ENCODE results near the gene TMEM42. TPM values are rescaled to one million over a fixed set of nuclear protein-coding genes. Genes with fewer than 3 reads are reported as not detected.

Gene TMEM42
- polyA plus RNA-seq, 4 donors, result 6.2 to 19.4 (median 14.3) TPM

DNA sequence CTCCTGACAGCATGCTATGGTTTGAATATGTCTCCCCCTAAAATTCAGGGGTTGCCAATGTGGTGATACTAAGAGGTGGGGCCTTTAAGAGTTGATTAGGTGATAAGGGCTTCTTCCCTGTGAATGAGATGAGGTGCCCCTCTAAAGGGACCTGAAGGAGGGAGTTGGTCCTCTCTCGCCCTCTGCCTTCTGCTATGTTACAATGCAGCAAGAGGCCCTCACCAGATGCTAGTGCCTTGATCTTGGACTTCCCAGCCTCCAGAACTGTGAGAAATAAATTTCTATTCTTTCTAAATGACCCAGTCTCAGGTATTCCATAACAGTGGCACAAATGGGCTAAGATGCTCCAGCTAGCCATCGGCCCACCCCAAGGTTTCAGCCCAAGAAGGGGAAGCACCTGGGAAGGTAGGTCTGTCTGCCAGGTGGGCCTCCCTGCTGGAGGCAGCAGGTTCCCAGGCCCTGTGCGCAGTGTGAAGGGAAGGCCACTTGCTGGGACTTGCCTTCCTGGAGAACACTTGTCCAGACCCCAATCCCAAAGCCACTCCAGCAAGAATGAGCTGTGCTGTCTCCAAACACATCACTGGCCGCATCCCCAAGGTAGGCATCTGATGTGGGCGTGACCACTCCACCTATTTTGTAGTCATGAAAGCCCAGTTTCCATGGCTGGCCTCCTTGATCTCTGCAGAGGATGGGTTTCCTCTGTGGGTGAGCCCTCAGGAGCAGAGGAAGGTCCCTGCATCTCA lies 21.7 kb downstream of the TMEM42 start:
- no peak for DNase-seq
- H3K4me3 ChIP-seq (ENCODE audit: low read depth in 1 of 3, low read length in 3 of 3), result no peak overlapping the region
- H3K4me1 ChIP-seq (ENCODE audit: control insufficient read depth in 3 of 3, insufficient read depth in 2 of 3, low read depth in 1 of 3, low read length in 2 of 3), result no peaks in the 10 kb centered on the region
- H3K9me3 ChIP-seq (ENCODE audit: control insufficient read depth in 2 of 2, insufficient read depth in 1 of 2, low read depth in 1 of 2, low read length in 1 of 2), result peaks cover 0 to 5% of the 10 kb centered on the region in 2 donors
- peaks cover 0 to 6% (median 0%) of the 10 kb centered on the region in 3 donors for H3K27me3 ChIP-seq (ENCODE audit: control insufficient read depth in 3 of 3, insufficient read depth in 3 of 3, low read length in 3 of 3)
- no peak overlapping the region for H3K27ac ChIP-seq (ENCODE audit: low read depth in 1 of 3, low read length in 2 of 3)
- no peak for FAIRE-seq
- WGBS, 3 donors, result 91 to 93% (median 92%) methylated on average over 5 of the region's 5 CpGs
- no peaks in the 10 kb centered on the region for H3K36me3 ChIP-seq (ENCODE audit: control insufficient read depth in 3 of 3, insufficient read depth in 2 of 3, low read depth in 1 of 3, low read length in 3 of 3)

DNA sequence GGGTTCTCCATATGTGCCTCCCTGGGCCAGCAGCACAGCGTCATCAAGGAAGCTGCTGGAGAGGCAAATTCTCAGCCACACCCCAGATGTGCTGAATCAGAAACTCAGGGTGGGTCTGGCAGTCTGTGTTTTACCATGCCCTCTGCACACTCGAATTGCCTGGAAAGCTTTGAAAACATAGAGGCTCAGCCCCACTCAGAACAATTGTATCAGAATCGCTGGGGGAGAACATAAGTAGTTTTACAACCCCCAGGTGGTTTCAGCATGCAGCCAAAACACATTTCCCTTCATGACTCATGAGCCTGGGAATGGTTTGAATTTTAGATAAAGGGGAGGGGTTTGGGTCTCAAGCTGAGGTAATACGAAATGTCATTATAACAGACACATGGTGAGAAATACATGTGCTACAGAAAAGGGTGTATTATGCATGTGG lies 22.3 kb downstream of the TMEM42 start:
- DNase-seq, result no peak
- WGBS, 3 donors, result 32 to 52% (median 34%) methylated on average over 4 of the region's 4 CpGs
- no peak overlapping the region for H3K27ac ChIP-seq (ENCODE audit: low read depth in 1 of 3, low read length in 2 of 3)

GRCh38 chr3:44885618-44886017 lies 23.9 kb downstream of the TMEM42 start:
- no peak overlapping the region for H3K4me3 ChIP-seq (ENCODE audit: low read depth in 1 of 3, low read length in 3 of 3)
- peaks cover 0 to 5% of the 10 kb centered on the region in 2 donors for H3K9me3 ChIP-seq (ENCODE audit: control insufficient read depth in 2 of 2, insufficient read depth in 1 of 2, low read depth in 1 of 2, low read length in 1 of 2)
- 53 to 63% (median 59%) methylated on average over 4 of the region's 4 CpGs for WGBS, 3 donors
- DNase-seq (no peak), FAIRE-seq (no peak)
- H3K27me3 ChIP-seq (ENCODE audit: control insufficient read depth in 3 of 3, insufficient read depth in 3 of 3, low read length in 3 of 3), result peaks cover 0 to 6% (median 0%) of the 10 kb centered on the region in 3 donors
- H3K4me1 ChIP-seq (ENCODE audit: control insufficient read depth in 3 of 3, insufficient read depth in 2 of 3, low read depth in 1 of 3, low read length in 2 of 3), result no peaks in the 10 kb centered on the region
- H3K36me3 ChIP-seq (ENCODE audit: control insufficient read depth in 3 of 3, insufficient read depth in 2 of 3, low read depth in 1 of 3, low read length in 3 of 3), result no peaks in the 10 kb centered on the region
- H3K27ac ChIP-seq (ENCODE audit: low read depth in 1 of 3, low read length in 2 of 3), result no peak overlapping the region

More for the DNA sequence above, 22.3 kb downstream of the TMEM42 start:
- Histone ChIP-seq H3K9me3 (ENCODE audit: control insufficient read depth in 2 of 2, insufficient read depth in 1 of 2, low read depth in 1 of 2, low read length in 1 of 2) (peaks cover 0 to 5% of the 10 kb centered on the region in 2 donors), H3K4me1 (ENCODE audit: control insufficient read depth in 3 of 3, insufficient read depth in 2 of 3, low read depth in 1 of 3, low read length in 2 of 3) (no peaks in the 10 kb centered on the region), H3K4me3 (ENCODE audit: low read depth in 1 of 3, low read length in 3 of 3) (no peak overlapping the region), H3K27me3 (ENCODE audit: control insufficient read depth in 3 of 3, insufficient read depth in 3 of 3, low read length in 3 of 3) (peaks cover 0 to 6% (median 0%) of the 10 kb centered on the region in 3 donors), H3K36me3 (ENCODE audit: control insufficient read depth in 3 of 3, insufficient read depth in 2 of 3, low read depth in 1 of 3, low read length in 3 of 3) (no peaks in the 10 kb centered on the region)
- FAIRE-seq, result no peak

DNA sequence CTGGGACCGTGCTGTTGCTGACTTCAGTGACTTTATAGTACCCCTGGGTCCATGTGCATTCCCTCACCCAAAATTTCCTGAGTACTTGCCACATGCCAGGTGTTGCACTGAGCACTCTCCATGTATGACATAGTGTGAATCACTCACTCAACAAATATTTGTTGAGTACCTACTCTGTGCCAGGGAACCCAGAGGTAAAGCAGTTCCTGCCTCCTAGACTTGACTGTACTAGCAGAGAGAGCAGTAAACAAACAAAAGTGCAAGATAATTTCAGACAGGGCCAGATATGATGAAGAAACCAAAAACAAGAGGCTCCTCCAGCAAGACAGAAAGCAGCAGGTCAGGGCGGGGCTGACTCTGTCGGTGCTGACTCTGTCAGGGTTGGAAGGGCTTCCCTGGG lies 24.8 kb downstream of the TMEM42 start:
- FAIRE-seq, result no peak
- 53 to 80% (median 71%) methylated on average over 3 of the region's 3 CpGs for WGBS, 3 donors
- Histone ChIP-seq H3K4me1 (ENCODE audit: control insufficient read depth in 3 of 3, insufficient read depth in 2 of 3, low read depth in 1 of 3, low read length in 2 of 3) (no peaks in the 10 kb centered on the region), H3K4me3 (ENCODE audit: low read depth in 1 of 3, low read length in 3 of 3) (no peak overlapping the region), H3K27ac (ENCODE audit: low read depth in 1 of 3, low read length in 2 of 3) (no peak overlapping the region), H3K9me3 (ENCODE audit: control insufficient read depth in 2 of 2, insufficient read depth in 1 of 2, low read depth in 1 of 2, low read length in 1 of 2) (peaks cover 0 to 5% of the 10 kb centered on the region in 2 donors), H3K36me3 (ENCODE audit: control insufficient read depth in 3 of 3, insufficient read depth in 2 of 3, low read depth in 1 of 3, low read length in 3 of 3) (no peaks in the 10 kb centered on the region), H3K27me3 (ENCODE audit: control insufficient read depth in 3 of 3, insufficient read depth in 3 of 3, low read length in 3 of 3) (peaks cover 0 to 6% (median 0%) of the 10 kb centered on the region in 3 donors)
- no peak for DNase-seq

DNA sequence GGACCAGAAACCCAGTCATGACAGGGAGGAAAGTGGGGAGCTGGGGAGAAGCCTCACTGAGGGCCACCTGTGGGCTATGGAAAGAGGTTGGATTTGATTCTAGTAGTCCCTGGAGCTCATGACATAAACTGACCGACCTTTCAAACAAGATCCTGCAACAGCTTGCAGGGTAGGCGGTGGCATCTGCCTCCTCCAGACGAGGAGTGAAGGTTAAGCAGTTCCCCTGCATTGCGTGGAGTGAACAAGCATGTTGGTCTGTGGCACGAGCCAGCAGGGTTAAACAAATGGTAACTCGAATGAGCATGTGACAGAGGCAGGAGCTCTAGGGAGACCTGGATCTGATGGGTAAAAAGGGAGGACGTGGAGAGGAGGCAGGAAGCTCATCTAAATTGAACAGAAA lies 25.4 kb downstream of the TMEM42 start:
- peaks cover 0 to 5% of the 10 kb centered on the region in 2 donors for H3K9me3 ChIP-seq (ENCODE audit: control insufficient read depth in 2 of 2, insufficient read depth in 1 of 2, low read depth in 1 of 2, low read length in 1 of 2)
- H3K4me3 ChIP-seq (ENCODE audit: low read depth in 1 of 3, low read length in 3 of 3), result no peak overlapping the region
- H3K27ac ChIP-seq (ENCODE audit: low read depth in 1 of 3, low read length in 2 of 3), result no peak overlapping the region
- H3K36me3 ChIP-seq (ENCODE audit: control insufficient read depth in 3 of 3, insufficient read depth in 2 of 3, low read depth in 1 of 3, low read length in 3 of 3), result no peaks in the 10 kb centered on the region
- no peak for FAIRE-seq
- H3K4me1 ChIP-seq (ENCODE audit: control insufficient read depth in 3 of 3, insufficient read depth in 2 of 3, low read depth in 1 of 3, low read length in 2 of 3), result no peaks in the 10 kb centered on the region
- H3K27me3 ChIP-seq (ENCODE audit: control insufficient read depth in 3 of 3, insufficient read depth in 3 of 3, low read length in 3 of 3), result peaks cover 0 to 6% (median 0%) of the 10 kb centered on the region in 3 donors
- 63 to 73% (median 66%) methylated on average over 7 of the region's 7 CpGs for WGBS, 3 donors
- no peak for DNase-seq

DNA sequence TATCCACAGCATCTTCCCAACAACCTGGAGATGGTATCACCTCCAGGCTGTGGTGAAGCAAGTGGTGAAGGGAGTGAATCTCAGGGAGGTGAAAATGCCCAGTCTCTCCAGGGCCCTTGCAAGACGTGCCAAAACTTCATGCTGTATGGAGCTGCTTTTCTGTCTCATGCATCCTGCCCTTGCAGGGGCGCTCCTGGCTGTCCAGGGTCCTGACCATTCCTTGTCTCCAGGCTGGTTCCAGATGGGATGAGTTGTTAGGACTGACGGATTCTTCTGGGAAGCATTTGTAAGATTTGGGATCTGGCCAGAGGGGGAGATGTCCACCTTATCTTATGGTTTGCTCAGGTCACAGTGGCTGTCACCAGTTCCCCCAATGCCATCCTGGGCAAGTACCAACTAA lies 28.5 kb downstream of the TMEM42 start:
- Histone ChIP-seq H3K27ac (ENCODE audit: low read depth in 1 of 3, low read length in 2 of 3) (no peak overlapping the region), H3K9me3 (ENCODE audit: control insufficient read depth in 2 of 2, insufficient read depth in 1 of 2, low read depth in 1 of 2, low read length in 1 of 2) (no peaks in the 10 kb centered on the region), H3K4me1 (ENCODE audit: control insufficient read depth in 3 of 3, insufficient read depth in 2 of 3, low read depth in 1 of 3, low read length in 2 of 3) (no peaks in the 10 kb centered on the region), H3K27me3 (ENCODE audit: control insufficient read depth in 3 of 3, insufficient read depth in 3 of 3, low read length in 3 of 3) (peaks cover 0 to 3% (median 0%) of the 10 kb centered on the region in 3 donors), H3K4me3 (ENCODE audit: low read depth in 1 of 3, low read length in 3 of 3) (no peak overlapping the region), H3K36me3 (ENCODE audit: control insufficient read depth in 3 of 3, insufficient read depth in 2 of 3, low read depth in 1 of 3, low read length in 3 of 3) (no peaks in the 10 kb centered on the region)
- no peak for DNase-seq
- WGBS, 3 donors, result 49 to 53% (median 53%) methylated on average over 3 of the region's 3 CpGs
- no peak for FAIRE-seq

GRCh38 chr3:44890852-44891251 lies 29.1 kb downstream of the TMEM42 start:
- no peaks in the 10 kb centered on the region for H3K9me3 ChIP-seq (ENCODE audit: control insufficient read depth in 2 of 2, insufficient read depth in 1 of 2, low read depth in 1 of 2, low read length in 1 of 2)
- 50 to 72% (median 62%) methylated on average over 3 of the region's 3 CpGs for WGBS, 3 donors
- no peaks in the 10 kb centered on the region for H3K36me3 ChIP-seq (ENCODE audit: control insufficient read depth in 3 of 3, insufficient read depth in 2 of 3, low read depth in 1 of 3, low read length in 3 of 3)
- H3K27ac ChIP-seq (ENCODE audit: low read depth in 1 of 3, low read length in 2 of 3), result no peak overlapping the region
- peaks cover 0 to 3% (median 0%) of the 10 kb centered on the region in 3 donors for H3K27me3 ChIP-seq (ENCODE audit: control insufficient read depth in 3 of 3, insufficient read depth in 3 of 3, low read length in 3 of 3)
- H3K4me1 ChIP-seq (ENCODE audit: control insufficient read depth in 3 of 3, insufficient read depth in 2 of 3, low read depth in 1 of 3, low read length in 2 of 3), result no peaks in the 10 kb centered on the region
- DNase-seq (no peak), FAIRE-seq (no peak)
- no peak overlapping the region for H3K4me3 ChIP-seq (ENCODE audit: low read depth in 1 of 3, low read length in 3 of 3)

GRCh38 chr3:44892689-44893088 lies 31.0 kb downstream of the TMEM42 start:
- FAIRE-seq, result no peak
- Histone ChIP-seq H3K36me3 (ENCODE audit: control insufficient read depth in 3 of 3, insufficient read depth in 2 of 3, low read depth in 1 of 3, low read length in 3 of 3) (no peaks in the 10 kb centered on the region), H3K4me3 (ENCODE audit: low read depth in 1 of 3, low read length in 3 of 3) (no peak overlapping the region), H3K4me1 (ENCODE audit: control insufficient read depth in 3 of 3, insufficient read depth in 2 of 3, low read depth in 1 of 3, low read length in 2 of 3) (no peaks in the 10 kb centered on the region), H3K9me3 (ENCODE audit: control insufficient read depth in 2 of 2, insufficient read depth in 1 of 2, low read depth in 1 of 2, low read length in 1 of 2) (no peaks in the 10 kb centered on the region), H3K27ac (ENCODE audit: low read depth in 1 of 3, low read length in 2 of 3) (no peak overlapping the region), H3K27me3 (ENCODE audit: control insufficient read depth in 3 of 3, insufficient read depth in 3 of 3, low read length in 3 of 3) (no peaks in the 10 kb centered on the region)
- no peak for DNase-seq
- 70 to 74% (median 73%) methylated on average over 3 of the region's 3 CpGs for WGBS, 3 donors

DNA sequence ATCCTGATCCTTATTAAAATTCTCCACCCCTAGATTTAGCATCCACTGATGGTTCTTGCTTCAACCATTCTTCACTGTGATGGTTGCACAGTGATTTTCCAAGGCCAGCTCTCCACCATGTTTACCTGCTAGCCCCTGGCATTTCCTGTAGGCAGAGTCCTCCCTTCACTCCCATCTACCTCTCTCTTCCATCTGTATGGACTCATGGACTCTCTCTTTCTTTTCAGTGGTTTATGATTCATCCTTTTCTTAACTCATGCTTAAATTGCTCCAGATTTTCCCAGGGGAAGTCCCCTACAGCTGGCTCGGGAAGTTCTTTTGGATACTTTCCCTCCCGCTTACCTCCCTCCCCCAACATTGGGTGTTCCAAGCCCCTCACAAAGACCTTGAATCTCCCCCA lies 31.4 kb downstream of the TMEM42 start:
- Histone ChIP-seq H3K4me1 (ENCODE audit: control insufficient read depth in 3 of 3, insufficient read depth in 2 of 3, low read depth in 1 of 3, low read length in 2 of 3) (no peaks in the 10 kb centered on the region), H3K27ac (ENCODE audit: low read depth in 1 of 3, low read length in 2 of 3) (no peak overlapping the region), H3K9me3 (ENCODE audit: control insufficient read depth in 2 of 2, insufficient read depth in 1 of 2, low read depth in 1 of 2, low read length in 1 of 2) (no peaks in the 10 kb centered on the region), H3K4me3 (ENCODE audit: low read depth in 1 of 3, low read length in 3 of 3) (no peak overlapping the region), H3K36me3 (ENCODE audit: control insufficient read depth in 3 of 3, insufficient read depth in 2 of 3, low read depth in 1 of 3, low read length in 3 of 3) (no peaks in the 10 kb centered on the region), H3K27me3 (ENCODE audit: control insufficient read depth in 3 of 3, insufficient read depth in 3 of 3, low read length in 3 of 3) (no peaks in the 10 kb centered on the region)
- DNase-seq (no peak), FAIRE-seq (no peak)
- WGBS, 3 donors, result 51 to 63% (median 57%) methylated on average over 2 of the region's 2 CpGs

Measured in small intestine (tissue), 7 donors.